SK-N-SH (cell line): ENCODE measurements around the gene ZNF18. TPM values are rescaled to one million over a fixed set of nuclear protein-coding genes. Genes with fewer than 3 reads are reported as not detected.
A peak's percentile ranks its signal among the peaks of the same experiment; 100 is the strongest.

Experiments
- CTCF ChIA-PET: fragments of 300-600, 350-600 bp; formaldehyde crosslinking; extraction: SDS; loops from one replicate; lab custom pipeline; 2021; lab: Yijun Ruan, JAX
- POLR2A ChIA-PET: fragments of 350-600 bp; sonication (Branson Sonifier 250); formaldehyde crosslinking; extraction: SDS; loops from one replicate; lab custom pipeline; 2020; ENCODE audit warnings: antibody characterized with exemption, inconsistent platforms; lab: Yijun Ruan, JAX
- DNase-seq: peaks from one replicate; pipeline ENCODE4 v3.0.0; 2012
- H2AFZ ChIP-seq: fragments of 200-600 bp; sonication (generic); 2 replicates; pipeline ENCODE4 v1.8.1; 2016; ENCODE audit warnings: antibody characterized with exemption, mild to moderate bottlenecking, low read depth
- H3F3A ChIP-seq: fragments of 200-600 bp; sonication (generic); replicated peaks from 2 replicates; pipeline ENCODE3; 2016; ENCODE audit warnings: antibody characterized with exemption, mild to moderate bottlenecking; ENCODE audit not compliant: insufficient read depth
- H3K27ac ChIP-seq, 2 experiments: fragments of 200-500 bp in 1 of 2; fragments of 200-600 bp in 1 of 2; sonication (Bioruptor generic) in 1 of 2; sonication (generic), shearing (Covaris generic) in 1 of 2; 2 replicates each; pipeline versions ENCODE4 v1.5.1 to v1.6.1; 2014 to 2016; ENCODE audit warnings: low read depth in 2 of 2, inconsistent platforms in 1 of 2, low read length in 1 of 2, mild to moderate bottlenecking in 1 of 2, mixed read lengths in 1 of 2
- H3K27me3 ChIP-seq: fragments of 200-600 bp; sonication (generic), shearing (Covaris generic); 2 replicates; pipeline ENCODE4 v1.6.1; 2016; ENCODE audit warnings: mixed run types; ENCODE audit not compliant: insufficient read depth
- H3K36me3 ChIP-seq, 2 experiments: fragments of 200-500 bp in 1 of 2; fragments of 200-600 bp in 1 of 2; sonication (Bioruptor generic) in 1 of 2; sonication (generic) in 1 of 2; replicated peaks in 1 of 2; 2 replicates each; pipeline versions ENCODE3 to v1.5.1; 2014 to 2016; ENCODE audit warnings: low read length in 1 of 2, mild to moderate bottlenecking in 1 of 2; ENCODE audit not compliant: insufficient read depth in 2 of 2, control insufficient read depth in 1 of 2
- H3K4me1 ChIP-seq, 2 experiments: fragments of 200-500 bp in 1 of 2; fragments of 200-600 bp in 1 of 2; sonication (Bioruptor generic) in 1 of 2; sonication (generic), shearing (Covaris generic) in 1 of 2; 2 replicates each; pipeline versions ENCODE4 v1.5.1 to v1.6.1; 2014 to 2016; ENCODE audit warnings: low read depth in 1 of 2, low read length in 1 of 2, mixed run types in 1 of 2; ENCODE audit not compliant: insufficient read depth in 2 of 2, control insufficient read depth in 1 of 2
- H3K4me2 ChIP-seq: fragments of 200-600 bp; sonication (generic), shearing (Covaris generic); 2 replicates; pipeline ENCODE4 v1.6.1; 2017; ENCODE audit warnings: mixed run types
- H3K4me3 ChIP-seq, 2 experiments: fragments of 200-500 bp in 1 of 2; fragments of 200-600 bp in 1 of 2; sonication (Bioruptor generic) in 1 of 2; sonication (generic), shearing (Covaris generic) in 1 of 2; 2 replicates each; pipeline versions ENCODE4 v1.5.1 to v1.8.1; 2014 to 2016; ENCODE audit warnings: low read depth in 2 of 2, inconsistent platforms in 1 of 2, low read length in 1 of 2, mild to moderate bottlenecking in 1 of 2, mixed read lengths in 1 of 2, moderate library complexity in 1 of 2
- H3K79me2 ChIP-seq: fragments of 200-600 bp; sonication (generic); 2 replicates; pipeline ENCODE4 v1.8.1; 2017; ENCODE audit warnings: mild to moderate bottlenecking; ENCODE audit not compliant: insufficient read depth
- H3K9ac ChIP-seq: fragments of 200-600 bp; sonication (generic); 2 replicates; pipeline ENCODE4 v1.6.1; 2017; ENCODE audit warnings: mixed run types
- H3K9me2 ChIP-seq: fragments of 200-600 bp; sonication (generic); 2 replicates; pipeline ENCODE4 v1.6.1; 2017; ENCODE audit warnings: mixed run types
- H3K9me3 ChIP-seq: fragments of 200-600 bp; sonication (generic); 2 replicates; pipeline ENCODE4 v1.6.1; 2017; ENCODE audit warnings: mixed run types, mild to moderate bottlenecking, moderate library complexity
- H4K20me1 ChIP-seq: fragments of 200-600 bp; sonication (generic); 2 replicates; pipeline ENCODE4 v1.6.1; 2017; ENCODE audit warnings: mild to moderate bottlenecking, mixed run types; ENCODE audit not compliant: insufficient read depth
- EP300 ChIP-seq, 2 experiments: IDR thresholded peaks; 2 replicates each; pipeline versions ENCODE4 v1.4.0 to v1.6.1; 2012; ENCODE audit warnings: borderline replicate concordance in 1 of 2, low read depth in 1 of 2, low read length in 1 of 2
- FOSL2 ChIP-seq: IDR thresholded peaks from 2 replicates; pipeline ENCODE4 v1.4.0; 2012; ENCODE audit warnings: low read depth, mild to moderate bottlenecking, moderate library complexity, borderline replicate concordance
- FOXJ3 ChIP-seq: sonication (generic); formaldehyde crosslinking; IDR thresholded peaks from 2 replicates; pipeline ENCODE4 v1.5.1; 2020; ENCODE audit warnings: mild to moderate bottlenecking, missing genetic modification reagents
- FOXM1 ChIP-seq: IDR thresholded peaks from 2 replicates; pipeline ENCODE4 v1.4.0; 2012; ENCODE audit warnings: low read depth, mild to moderate bottlenecking
- GATA2 ChIP-seq: sonication (generic); formaldehyde crosslinking; IDR thresholded peaks from 2 replicates; pipeline ENCODE4 v1.5.0; 2020; ENCODE audit warnings: mild to moderate bottlenecking, missing genetic modification reagents
- JUND ChIP-seq: IDR thresholded peaks from 2 replicates; pipeline ENCODE4 v1.4.0; 2012
- MEF2A ChIP-seq: IDR thresholded peaks from 2 replicates; pipeline ENCODE4 v1.4.0; 2012; ENCODE audit warnings: low read depth, borderline replicate concordance
- MXI1 ChIP-seq: IDR thresholded peaks from 2 replicates; pipeline ENCODE4 v1.6.1; 2012; ENCODE audit warnings: mild to moderate bottlenecking, low read depth, low read length, improper control_type of control experiment
- NFIC ChIP-seq: IDR thresholded peaks from 2 replicates; pipeline ENCODE4 v1.4.0; 2012; ENCODE audit warnings: borderline replicate concordance
- NRF1 ChIP-seq: IDR thresholded peaks from 2 replicates; pipeline ENCODE4 v1.6.1; 2012; ENCODE audit warnings: low read depth, mild to moderate bottlenecking, low read length
- POLR2AphosphoS5 ChIP-seq: IDR thresholded peaks from 2 replicates; pipeline ENCODE4 v1.6.1; 2012; ENCODE audit warnings: low read depth, low read length
- RAD21 ChIP-seq: IDR thresholded peaks from 2 replicates; pipeline ENCODE4 v1.6.1; 2012; ENCODE audit warnings: mild to moderate bottlenecking, low read length
- RXRA ChIP-seq: IDR thresholded peaks from 2 replicates; pipeline ENCODE4 v1.4.0; 2012; ENCODE audit warnings: low read depth, mild to moderate bottlenecking, borderline replicate concordance
- TCF12 ChIP-seq: IDR thresholded peaks from 2 replicates; pipeline ENCODE4 v1.4.0; 2012
- TEAD4 ChIP-seq: IDR thresholded peaks from 2 replicates; pipeline ENCODE4 v1.4.0; 2012; ENCODE audit warnings: mild to moderate bottlenecking, borderline replicate concordance; ENCODE audit not compliant: insufficient read depth
- YY1 ChIP-seq: IDR thresholded peaks from 2 replicates; pipeline ENCODE4 v1.4.0; 2012; ENCODE audit warnings: low read depth, mild to moderate bottlenecking
- WGBS: methylation state at CpG from one replicate; pipeline ENCODE4 v1.1.6; 2017; ENCODE audit warnings: low lambda C conversion rate; 5-methylcytosine and 5-hydroxymethylcytosine counted together
- polyA plus RNA-seq, 3 experiments: library from polyadenylated mRNA; depleted of rRNA; stranded (reverse); fragments of >200 nt; gene quantifications; 2 replicates each; pipeline ENCODE4 v1.2.3, GENCODE V29; 2012
- TF ChIP-seq, protein P1 (sequence below): IDR thresholded peaks from 2 replicates; pipeline ENCODE4 v1.6.1; 2012; ENCODE audit warnings: mild to moderate bottlenecking, low read depth, low read length, moderate library complexity
- TF ChIP-seq, protein P2 (sequence below): fragments of 200-600 bp; sonication (generic); IDR thresholded peaks from 2 replicates; pipeline ENCODE4 v1.6.1; 2017; ENCODE audit warnings: antibody characterized with exemption, mild to moderate bottlenecking, moderate library complexity
- TF ChIP-seq, protein P3 (sequence below): IDR thresholded peaks from 2 replicates; pipeline ENCODE4 v1.4.0; 2012; ENCODE audit warnings: low read depth
- TF ChIP-seq, protein P4 (sequence below): IDR thresholded peaks from 2 replicates; pipeline ENCODE4 v1.4.0; 2012; ENCODE audit warnings: low read depth, borderline replicate concordance
- TF ChIP-seq, protein P5 (sequence below): IDR thresholded peaks from 2 replicates; pipeline ENCODE4 v1.4.0; 2012; ENCODE audit warnings: low read depth, borderline replicate concordance
- TF ChIP-seq, protein P6 (sequence below): fragments of 150-350 bp; IDR thresholded peaks from 2 replicates; pipeline ENCODE4 v1.6.1; 2017; ENCODE audit warnings: antibody characterized with exemption, low read length, low read depth, borderline replicate concordance

The ZNF18 gene
- polyA plus RNA-seq, 1 of the 3 experiments (the other 2 are of a cell fraction): 3.2 TPM

DNA sequence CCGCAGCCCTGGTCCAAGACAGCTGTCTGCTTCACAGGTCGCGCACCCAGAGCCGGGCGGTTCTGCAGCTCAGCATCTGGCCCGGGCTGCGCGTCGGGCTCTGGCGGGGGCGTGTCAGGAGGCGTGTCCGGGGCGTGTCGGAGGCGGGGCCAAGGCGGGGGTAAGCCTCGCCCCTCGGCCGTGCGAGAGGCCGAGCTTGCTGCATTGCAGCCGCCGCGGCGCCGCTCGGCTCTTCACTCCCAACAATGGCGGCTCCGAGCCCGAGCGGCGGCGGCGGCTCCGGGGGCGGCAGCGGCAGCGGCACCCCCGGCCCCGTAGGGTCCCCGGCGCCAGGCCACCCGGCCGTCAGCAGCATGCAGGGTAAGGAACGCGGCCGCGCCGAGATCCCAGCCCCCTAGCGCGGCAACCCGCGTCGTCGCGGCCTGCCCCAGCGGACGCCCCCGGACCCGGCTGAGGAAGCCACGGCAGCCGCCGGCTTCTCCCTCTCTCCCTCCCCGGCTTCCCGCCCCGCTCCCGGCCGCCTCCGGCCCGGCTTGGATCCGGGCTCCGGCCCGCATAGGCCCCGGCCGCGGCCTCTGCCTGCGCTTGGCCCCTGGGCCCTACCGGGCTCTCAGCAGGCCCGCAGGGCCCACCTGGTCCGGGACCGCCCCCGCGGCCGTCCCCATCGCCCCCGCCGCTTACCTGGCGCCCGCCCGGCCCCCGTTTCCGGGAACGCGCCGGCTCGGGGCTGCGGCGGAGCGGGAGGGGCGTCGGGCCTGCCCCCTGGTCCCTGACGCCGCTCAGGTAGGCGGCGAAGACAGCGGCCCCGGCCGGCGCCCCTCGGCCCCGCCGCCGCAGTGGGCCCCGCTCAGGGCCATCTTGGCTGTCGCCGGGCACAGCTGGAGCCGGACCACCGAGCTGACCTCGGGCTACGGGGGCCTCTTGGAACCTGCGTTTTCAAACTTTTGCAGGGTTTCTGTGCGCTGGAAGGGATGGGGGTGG, 23.7 kb upstream of the ZNF18 start, which contains the start of gene MAP2K4:
Gene MAP2K4, plus strand, starts transcription at position 236 of the 981 bp plus-strand sequence. Its CDS starts 10 bp downstream, at position 246.
- Histone ChIP-seq H3F3A (peaks cover 12% of the 10 kb centered on the region), H3K79me2 (peaks cover 51% of the 10 kb centered on the region), H3K27me3 (no peaks in the 10 kb centered on the region), H3K36me3 (peaks cover 0 to 2% of the 10 kb centered on the region in 2 experiments), H3K27ac (peak within 1 kb of the TSS; percentile 49 to 83), H3K9me3 (no peaks in the 10 kb centered on the region), H3K9ac (peak within 1 kb of the TSS; percentile 93), H4K20me1 (peaks cover 45% of the 10 kb centered on the region), H3K4me1 (peaks cover 14 to 17% of the 10 kb centered on the region in 2 experiments; a peak in 3 of 4 replicates), H3K4me3 (peak within 1 kb of the TSS; percentile 70 to 79), H2AFZ (peak within 1 kb of the TSS; percentile 89; the same call in 1 of the 2 replicates), H3K4me2 (peak within 1 kb of the TSS; percentile 94), H3K9me2 (no peaks in the 10 kb centered on the region)
- POLR2A ChIA-PET: interaction anchor here (0.7 to 4.1 kb wide), 4 partner anchors 9 to 30 kb away, joined by 3 to 39 read pairs (median 4); partner anchors contain the start of gene ZNF18
- CTCF ChIA-PET: interaction anchor here (1.2 to 1.7 kb wide), 2 partner anchors 12 to 25 kb away, joined by 3 read pairs; no protein-coding TSS in a partner anchor
- peak; percentile 97 for DNase-seq
- WGBS: 0% methylated on average over 10 of the region's 123 CpGs
- no peak for TF ChIP-seq NFIC
- no peak for TF ChIP-seq FOXJ3 (CRISPR knock-in tag)
- no peak for TF ChIP-seq JUND
- peak; percentile 70; the same call in 1 of the 2 replicates for TF ChIP-seq YY1
- no peak for TF ChIP-seq TEAD4
- no peak for TF ChIP-seq FOSL2
- TF ChIP-seq, protein P1, sequence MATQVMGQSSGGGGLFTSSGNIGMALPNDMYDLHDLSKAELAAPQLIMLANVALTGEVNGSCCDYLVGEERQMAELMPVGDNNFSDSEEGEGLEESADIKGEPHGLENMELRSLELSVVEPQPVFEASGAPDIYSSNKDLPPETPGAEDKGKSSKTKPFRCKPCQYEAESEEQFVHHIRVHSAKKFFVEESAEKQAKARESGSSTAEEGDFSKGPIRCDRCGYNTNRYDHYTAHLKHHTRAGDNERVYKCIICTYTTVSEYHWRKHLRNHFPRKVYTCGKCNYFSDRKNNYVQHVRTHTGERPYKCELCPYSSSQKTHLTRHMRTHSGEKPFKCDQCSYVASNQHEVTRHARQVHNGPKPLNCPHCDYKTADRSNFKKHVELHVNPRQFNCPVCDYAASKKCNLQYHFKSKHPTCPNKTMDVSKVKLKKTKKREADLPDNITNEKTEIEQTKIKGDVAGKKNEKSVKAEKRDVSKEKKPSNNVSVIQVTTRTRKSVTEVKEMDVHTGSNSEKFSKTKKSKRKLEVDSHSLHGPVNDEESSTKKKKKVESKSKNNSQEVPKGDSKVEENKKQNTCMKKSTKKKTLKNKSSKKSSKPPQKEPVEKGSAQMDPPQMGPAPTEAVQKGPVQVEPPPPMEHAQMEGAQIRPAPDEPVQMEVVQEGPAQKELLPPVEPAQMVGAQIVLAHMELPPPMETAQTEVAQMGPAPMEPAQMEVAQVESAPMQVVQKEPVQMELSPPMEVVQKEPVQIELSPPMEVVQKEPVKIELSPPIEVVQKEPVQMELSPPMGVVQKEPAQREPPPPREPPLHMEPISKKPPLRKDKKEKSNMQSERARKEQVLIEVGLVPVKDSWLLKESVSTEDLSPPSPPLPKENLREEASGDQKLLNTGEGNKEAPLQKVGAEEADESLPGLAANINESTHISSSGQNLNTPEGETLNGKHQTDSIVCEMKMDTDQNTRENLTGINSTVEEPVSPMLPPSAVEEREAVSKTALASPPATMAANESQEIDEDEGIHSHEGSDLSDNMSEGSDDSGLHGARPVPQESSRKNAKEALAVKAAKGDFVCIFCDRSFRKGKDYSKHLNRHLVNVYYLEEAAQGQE: peak; percentile 6; the same call in 1 of the 2 replicates
- no peak for TF ChIP-seq FOXM1
- no peak for TF ChIP-seq RXRA
- TF ChIP-seq, protein P2, sequence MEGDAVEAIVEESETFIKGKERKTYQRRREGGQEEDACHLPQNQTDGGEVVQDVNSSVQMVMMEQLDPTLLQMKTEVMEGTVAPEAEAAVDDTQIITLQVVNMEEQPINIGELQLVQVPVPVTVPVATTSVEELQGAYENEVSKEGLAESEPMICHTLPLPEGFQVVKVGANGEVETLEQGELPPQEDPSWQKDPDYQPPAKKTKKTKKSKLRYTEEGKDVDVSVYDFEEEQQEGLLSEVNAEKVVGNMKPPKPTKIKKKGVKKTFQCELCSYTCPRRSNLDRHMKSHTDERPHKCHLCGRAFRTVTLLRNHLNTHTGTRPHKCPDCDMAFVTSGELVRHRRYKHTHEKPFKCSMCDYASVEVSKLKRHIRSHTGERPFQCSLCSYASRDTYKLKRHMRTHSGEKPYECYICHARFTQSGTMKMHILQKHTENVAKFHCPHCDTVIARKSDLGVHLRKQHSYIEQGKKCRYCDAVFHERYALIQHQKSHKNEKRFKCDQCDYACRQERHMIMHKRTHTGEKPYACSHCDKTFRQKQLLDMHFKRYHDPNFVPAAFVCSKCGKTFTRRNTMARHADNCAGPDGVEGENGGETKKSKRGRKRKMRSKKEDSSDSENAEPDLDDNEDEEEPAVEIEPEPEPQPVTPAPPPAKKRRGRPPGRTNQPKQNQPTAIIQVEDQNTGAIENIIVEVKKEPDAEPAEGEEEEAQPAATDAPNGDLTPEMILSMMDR: no peak
- TF ChIP-seq EP300 (IDR thresholded peaks at IDR 0.05; ENCODE audit: borderline replicate concordance in 1 of 2, low read depth in 1 of 2, low read length in 1 of 2): peak in 1 of 2 experiments; percentile 17; a peak in 1 of 4 replicates
- TF ChIP-seq GATA2 (CRISPR knock-in tag): no peak
- peak; percentile 48; the same call in 1 of the 2 replicates for TF ChIP-seq NRF1
- TF ChIP-seq MEF2A: no peak
- TF ChIP-seq, protein P3, sequence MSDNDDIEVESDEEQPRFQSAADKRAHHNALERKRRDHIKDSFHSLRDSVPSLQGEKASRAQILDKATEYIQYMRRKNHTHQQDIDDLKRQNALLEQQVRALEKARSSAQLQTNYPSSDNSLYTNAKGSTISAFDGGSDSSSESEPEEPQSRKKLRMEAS: no peak; the same call in 1 of the 2 replicates
- TF ChIP-seq, protein P4, sequence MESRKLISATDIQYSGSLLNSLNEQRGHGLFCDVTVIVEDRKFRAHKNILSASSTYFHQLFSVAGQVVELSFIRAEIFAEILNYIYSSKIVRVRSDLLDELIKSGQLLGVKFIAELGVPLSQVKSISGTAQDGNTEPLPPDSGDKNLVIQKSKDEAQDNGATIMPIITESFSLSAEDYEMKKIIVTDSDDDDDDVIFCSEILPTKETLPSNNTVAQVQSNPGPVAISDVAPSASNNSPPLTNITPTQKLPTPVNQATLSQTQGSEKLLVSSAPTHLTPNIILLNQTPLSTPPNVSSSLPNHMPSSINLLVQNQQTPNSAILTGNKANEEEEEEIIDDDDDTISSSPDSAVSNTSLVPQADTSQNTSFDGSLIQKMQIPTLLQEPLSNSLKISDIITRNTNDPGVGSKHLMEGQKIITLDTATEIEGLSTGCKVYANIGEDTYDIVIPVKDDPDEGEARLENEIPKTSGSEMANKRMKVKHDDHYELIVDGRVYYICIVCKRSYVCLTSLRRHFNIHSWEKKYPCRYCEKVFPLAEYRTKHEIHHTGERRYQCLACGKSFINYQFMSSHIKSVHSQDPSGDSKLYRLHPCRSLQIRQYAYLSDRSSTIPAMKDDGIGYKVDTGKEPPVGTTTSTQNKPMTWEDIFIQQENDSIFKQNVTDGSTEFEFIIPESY: no peak
- TF ChIP-seq, protein P5, sequence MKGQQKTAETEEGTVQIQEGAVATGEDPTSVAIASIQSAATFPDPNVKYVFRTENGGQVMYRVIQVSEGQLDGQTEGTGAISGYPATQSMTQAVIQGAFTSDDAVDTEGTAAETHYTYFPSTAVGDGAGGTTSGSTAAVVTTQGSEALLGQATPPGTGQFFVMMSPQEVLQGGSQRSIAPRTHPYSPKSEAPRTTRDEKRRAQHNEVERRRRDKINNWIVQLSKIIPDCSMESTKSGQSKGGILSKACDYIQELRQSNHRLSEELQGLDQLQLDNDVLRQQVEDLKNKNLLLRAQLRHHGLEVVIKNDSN: no peak
- TF ChIP-seq, protein P6, sequence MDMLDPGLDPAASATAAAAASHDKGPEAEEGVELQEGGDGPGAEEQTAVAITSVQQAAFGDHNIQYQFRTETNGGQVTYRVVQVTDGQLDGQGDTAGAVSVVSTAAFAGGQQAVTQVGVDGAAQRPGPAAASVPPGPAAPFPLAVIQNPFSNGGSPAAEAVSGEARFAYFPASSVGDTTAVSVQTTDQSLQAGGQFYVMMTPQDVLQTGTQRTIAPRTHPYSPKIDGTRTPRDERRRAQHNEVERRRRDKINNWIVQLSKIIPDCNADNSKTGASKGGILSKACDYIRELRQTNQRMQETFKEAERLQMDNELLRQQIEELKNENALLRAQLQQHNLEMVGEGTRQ: no peak
- peak; percentile 28; the same call in 1 of the 2 replicates for TF ChIP-seq TCF12
- no peak; the same call in 1 of the 2 replicates for TF ChIP-seq MXI1
- peak; percentile 82 for TF ChIP-seq POLR2AphosphoS5
- TF ChIP-seq RAD21: no peak
